Stimulated activated CD8-positive, alpha-beta memory T cell treated with anti-CD3 and anti-CD28 coated beads, Interleukin-15, amount 100 ng/mL, for 48 hours (primary cell): ENCODE results near the gene MZB1.
"Not testable (repeated sequence)": the region's sequence is repeated elsewhere in the genome, so short reads cannot be mapped to it uniquely, and the experiment has no call there.

ENCODE experiments used
- DNase-seq, 2 donors: peaks; one replicate each; pipeline ENCODE4 v3.0.0-alpha.2; 2020; ENCODE audit warnings: low read depth in 2 of 2

The MZB1 gene

GRCh38 chr5:139410993-139411828 is 21.5 kb upstream of the MZB1 start:
- DNase-seq: no peak

GRCh38 chr5:139410121-139410992 is 20.6 kb upstream of the MZB1 start:
- DNase-seq: no peak

GRCh38 chr5:139409116-139409515 is 19.4 kb upstream of the MZB1 start:
- DNase-seq: not testable (repeated sequence)

GRCh38 chr5:139408191-139408590 is 18.5 kb upstream of the MZB1 start:
- DNase-seq: no peak

- no peak for DNase-seq
These were observed 17.8 kb upstream of the MZB1 start for GRCh38 chr5:139407517-139407916.

- no peak for DNase-seq
These were observed 17.2 kb upstream of the MZB1 start for GRCh38 chr5:139406963-139407362.

- no peak for DNase-seq
These were observed 14.7 kb upstream of the MZB1 start for GRCh38 chr5:139404484-139404840.

- DNase-seq: peak; percentile 98
These were observed 14.2 kb upstream of the MZB1 start, which contains the start of gene SPATA24 for GRCh38 chr5:139403787-139404483. SPATA24 (minus strand) TSS chr5:139404089; CDS start chr5:139404060, 29 bp downstream.

- DNase-seq: no peak
These were observed 13.7 kb upstream of the MZB1 start for GRCh38 chr5:139403418-139403786.

GRCh38 chr5:139402561-139403158 is 12.9 kb upstream of the MZB1 start:
- no peak for DNase-seq

GRCh38 chr5:139401546-139401945 is 11.8 kb upstream of the MZB1 start:
- DNase-seq: no peak

- no peak for DNase-seq
These were observed 9.9 kb upstream of the MZB1 start for GRCh38 chr5:139399501-139400121.

- no peak for DNase-seq
These were observed 8.2 kb upstream of the MZB1 start for GRCh38 chr5:139397921-139398320.

GRCh38 chr5:139396691-139397090 is 7.0 kb upstream of the MZB1 start:
- DNase-seq: no peak

GRCh38 chr5:139395844-139396640 is 6.3 kb upstream of the MZB1 start:
- no peak for DNase-seq

- no peak for DNase-seq
These were observed 5.2 kb upstream of the MZB1 start, which contains the start of gene PROB1 for GRCh38 chr5:139394654-139395566. PROB1 (minus strand) TSS chr5:139395104; CDS start chr5:139395081, 23 bp downstream.

GRCh38 chr5:139394123-139394653 is 4.5 kb upstream of the MZB1 start:
- peak in 1 of 2 donors; percentile 60 for DNase-seq

GRCh38 chr5:139393497-139394122 is 3.9 kb upstream of the MZB1 start:
- no peak for DNase-seq
